ENCODE results near the gene NUDT22. TPM values are rescaled to one million over a fixed set of nuclear protein-coding genes. Genes with fewer than 3 reads are reported as not detected.
A peak's percentile ranks its signal among the peaks of the same experiment; 100 is the strongest.

The NUDT22 gene
- total RNA-seq, 1 donor from 2014 or later: 47.9 TPM

DNA sequence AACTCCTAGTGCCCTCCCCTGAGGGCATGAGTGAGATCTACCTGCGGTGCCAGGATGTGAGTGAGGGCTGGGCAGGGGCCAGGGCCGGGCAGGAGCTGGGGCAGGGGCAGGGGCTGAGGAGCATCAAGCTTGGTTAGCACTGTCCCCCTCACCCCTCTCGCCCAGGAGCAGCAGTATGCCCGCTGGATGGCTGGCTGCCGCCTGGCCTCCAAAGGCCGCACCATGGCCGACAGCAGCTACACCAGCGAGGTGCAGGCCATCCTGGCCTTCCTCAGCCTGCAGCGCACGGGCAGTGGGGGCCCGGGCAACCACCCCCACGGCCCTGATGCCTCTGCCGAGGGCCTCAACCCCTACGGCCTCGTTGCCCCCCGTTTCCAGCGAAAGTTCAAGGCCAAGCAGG lies 5.8 kb upstream of the NUDT22 start:
- no peaks in the 10 kb centered on the region for H3K9me3 Mint-ChIP-seq
- H3K4me3 Mint-ChIP-seq: no peak overlapping the region
- no peak overlapping the region for H3K27ac Mint-ChIP-seq
- DNase-seq (ENCODE audit: extremely low spot score, unreplicated experiment): no peak
- no peak for TF ChIP-seq CTCF (conservative IDR thresholded peaks at IDR 0.05)
- H3K27me3 Mint-ChIP-seq: no peaks in the 10 kb centered on the region
- peaks cover 3% of the 10 kb centered on the region for H3K4me1 Mint-ChIP-seq (ENCODE audit: unreplicated experiment)
- peaks cover under 1% of the 10 kb centered on the region for H3K36me3 Mint-ChIP-seq

DNA sequence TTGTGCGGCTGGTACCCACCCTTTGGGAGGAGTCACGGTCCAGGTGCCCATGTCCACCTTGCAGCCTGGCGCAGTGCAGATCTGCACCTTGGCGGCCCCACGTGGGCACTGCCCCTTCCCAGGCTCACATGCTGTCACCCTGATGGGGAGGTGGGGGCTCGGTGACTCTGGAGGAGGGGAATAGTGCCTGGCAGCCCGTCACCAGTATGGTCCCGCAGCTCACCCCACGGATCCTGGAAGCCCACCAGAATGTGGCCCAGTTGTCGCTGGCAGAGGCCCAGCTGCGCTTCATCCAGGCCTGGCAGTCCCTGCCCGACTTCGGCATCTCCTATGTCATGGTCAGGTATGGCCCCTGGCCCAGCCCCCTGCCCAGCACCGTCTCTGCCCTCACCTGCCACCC lies 5.3 kb upstream of the NUDT22 start:
- Mint-ChIP-seq H3K4me1 (ENCODE audit: unreplicated experiment) (peaks cover 4% of the 10 kb centered on the region), H3K27ac (no peak overlapping the region), H3K27me3 (no peaks in the 10 kb centered on the region), H3K9me3 (no peaks in the 10 kb centered on the region), H3K4me3 (no peak overlapping the region), H3K36me3 (no peaks in the 10 kb centered on the region)
- DNase-seq (ENCODE audit: extremely low spot score, unreplicated experiment): no peak
- TF ChIP-seq CTCF (conservative IDR thresholded peaks at IDR 0.05): no peak

GRCh38 chr11:64222651-64223000 lies 3.4 kb upstream of the NUDT22 start:
- no peak for DNase-seq (ENCODE audit: extremely low spot score, unreplicated experiment)
- peaks cover 4% of the 10 kb centered on the region for H3K4me1 Mint-ChIP-seq (ENCODE audit: unreplicated experiment)
- no peaks in the 10 kb centered on the region for H3K27me3 Mint-ChIP-seq
- no peaks in the 10 kb centered on the region for H3K9me3 Mint-ChIP-seq
- H3K4me3 Mint-ChIP-seq: no peak overlapping the region
- no peaks in the 10 kb centered on the region for H3K36me3 Mint-ChIP-seq
- H3K27ac Mint-ChIP-seq: no peak overlapping the region
- no peak for TF ChIP-seq CTCF (conservative IDR thresholded peaks at IDR 0.05)

GRCh38 chr11:64223001-64223651 lies 2.9 kb upstream of the NUDT22 start:
- Mint-ChIP-seq H3K4me3 (no peak overlapping the region), H3K36me3 (no peaks in the 10 kb centered on the region), H3K9me3 (no peaks in the 10 kb centered on the region), H3K27ac (no peak overlapping the region), H3K27me3 (no peaks in the 10 kb centered on the region), H3K4me1 (ENCODE audit: unreplicated experiment) (peaks cover 4% of the 10 kb centered on the region)
- no peak for TF ChIP-seq CTCF (conservative IDR thresholded peaks at IDR 0.05)
- DNase-seq (ENCODE audit: extremely low spot score, unreplicated experiment): no peak

GRCh38 chr11:64224151-64224890 lies 1.8 kb upstream of the NUDT22 start:
- H3K36me3 Mint-ChIP-seq: no peaks in the 10 kb centered on the region
- H3K9me3 Mint-ChIP-seq: no peaks in the 10 kb centered on the region
- no peak for TF ChIP-seq CTCF (conservative IDR thresholded peaks at IDR 0.05)
- no peak for DNase-seq (ENCODE audit: extremely low spot score, unreplicated experiment)
- no peaks in the 10 kb centered on the region for H3K27me3 Mint-ChIP-seq
- H3K4me3 Mint-ChIP-seq: peak overlapping the region; percentile 90
- no peak overlapping the region for H3K27ac Mint-ChIP-seq
- H3K4me1 Mint-ChIP-seq (ENCODE audit: unreplicated experiment): peaks cover 4% of the 10 kb centered on the region
